ENCODE measurements around the gene GPATCH1.
A peak's percentile ranks its signal among the peaks of the same experiment; 100 is the strongest.

GPATCH1 gene

DNA sequence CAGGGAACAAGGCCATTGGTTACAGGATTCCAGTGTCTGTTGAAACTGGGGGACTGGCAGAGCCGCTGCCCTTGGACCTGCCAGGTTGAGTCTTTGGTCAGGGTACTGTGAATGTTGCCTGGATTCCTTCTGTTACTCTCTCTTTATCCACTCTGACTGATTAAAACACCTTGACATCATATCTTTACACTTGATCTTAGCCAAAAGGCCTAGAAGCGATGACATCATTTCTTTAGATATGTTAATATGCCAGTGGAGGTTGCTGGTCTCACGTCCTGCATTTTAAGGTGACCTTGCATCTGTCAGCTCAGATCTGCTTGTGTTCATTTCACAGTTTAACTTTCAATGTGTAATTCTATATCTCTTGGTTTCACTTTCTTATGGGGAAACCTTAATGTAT is 9.2 kb downstream of the GPATCH1 start:
- Mint-ChIP-seq H3K4me3 (no peak overlapping the region), H3K9me3 (no peaks in the 10 kb centered on the region), H3K27me3 (ENCODE audit: low read depth) (no peaks in the 10 kb centered on the region), H3K27ac (no peak overlapping the region), H3K4me1 (no peaks in the 10 kb centered on the region), H3K36me3 (ENCODE audit: low read depth) (peaks cover 42% of the 10 kb centered on the region)
- TF ChIP-seq, protein P1, sequence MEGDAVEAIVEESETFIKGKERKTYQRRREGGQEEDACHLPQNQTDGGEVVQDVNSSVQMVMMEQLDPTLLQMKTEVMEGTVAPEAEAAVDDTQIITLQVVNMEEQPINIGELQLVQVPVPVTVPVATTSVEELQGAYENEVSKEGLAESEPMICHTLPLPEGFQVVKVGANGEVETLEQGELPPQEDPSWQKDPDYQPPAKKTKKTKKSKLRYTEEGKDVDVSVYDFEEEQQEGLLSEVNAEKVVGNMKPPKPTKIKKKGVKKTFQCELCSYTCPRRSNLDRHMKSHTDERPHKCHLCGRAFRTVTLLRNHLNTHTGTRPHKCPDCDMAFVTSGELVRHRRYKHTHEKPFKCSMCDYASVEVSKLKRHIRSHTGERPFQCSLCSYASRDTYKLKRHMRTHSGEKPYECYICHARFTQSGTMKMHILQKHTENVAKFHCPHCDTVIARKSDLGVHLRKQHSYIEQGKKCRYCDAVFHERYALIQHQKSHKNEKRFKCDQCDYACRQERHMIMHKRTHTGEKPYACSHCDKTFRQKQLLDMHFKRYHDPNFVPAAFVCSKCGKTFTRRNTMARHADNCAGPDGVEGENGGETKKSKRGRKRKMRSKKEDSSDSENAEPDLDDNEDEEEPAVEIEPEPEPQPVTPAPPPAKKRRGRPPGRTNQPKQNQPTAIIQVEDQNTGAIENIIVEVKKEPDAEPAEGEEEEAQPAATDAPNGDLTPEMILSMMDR (IDR thresholded peaks at IDR 0.05; ENCODE audit: unreplicated experiment in 3 of 3) = no peak

GRCh38 chr19:33093420-33094210 is 12.6 kb downstream of the GPATCH1 start:
- no peak overlapping the region for H3K4me3 Mint-ChIP-seq
- H3K9me3 Mint-ChIP-seq = no peaks in the 10 kb centered on the region
- TF ChIP-seq, protein P1 (IDR thresholded peaks at IDR 0.05; ENCODE audit: unreplicated experiment in 3 of 3) = no peak
- no peaks in the 10 kb centered on the region for H3K27me3 Mint-ChIP-seq (ENCODE audit: low read depth)
- H3K36me3 Mint-ChIP-seq (ENCODE audit: low read depth) = peaks cover 62% of the 10 kb centered on the region
- H3K27ac Mint-ChIP-seq = peak overlapping the region; percentile 80 to 97 (median 90)
- H3K4me1 Mint-ChIP-seq = no peaks in the 10 kb centered on the region

GRCh38 chr19:33094436-33095067 is 13.6 kb downstream of the GPATCH1 start:
- no peaks in the 10 kb centered on the region for H3K4me1 Mint-ChIP-seq
- H3K27ac Mint-ChIP-seq = peak overlapping the region; percentile 80 to 97 (median 90)
- H3K4me3 Mint-ChIP-seq = no peak overlapping the region
- H3K36me3 Mint-ChIP-seq (ENCODE audit: low read depth) = peaks cover 61% of the 10 kb centered on the region
- no peaks in the 10 kb centered on the region for H3K9me3 Mint-ChIP-seq
- TF ChIP-seq, protein P1 (IDR thresholded peaks at IDR 0.05; ENCODE audit: unreplicated experiment in 3 of 3) = no peak
- no peaks in the 10 kb centered on the region for H3K27me3 Mint-ChIP-seq (ENCODE audit: low read depth)

DNA sequence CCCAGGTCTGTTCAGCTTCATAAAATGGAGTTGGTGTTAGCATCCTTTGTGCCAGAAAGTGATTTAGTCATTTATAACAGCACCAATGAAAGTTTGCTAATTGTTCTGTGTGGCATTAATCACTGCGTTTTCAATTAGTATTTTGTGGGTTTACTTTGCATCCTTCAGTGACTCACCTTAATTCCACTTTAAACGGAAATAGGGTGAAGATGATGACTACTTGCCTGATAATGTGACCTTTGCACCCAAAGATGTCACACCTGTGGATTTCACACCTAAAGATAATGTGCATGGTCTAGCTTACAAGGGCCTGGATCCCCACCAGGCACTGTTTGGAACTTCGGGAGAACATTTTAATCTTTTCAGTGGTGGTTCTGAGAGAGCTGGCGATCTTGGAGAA is 15.0 kb downstream of the GPATCH1 start:
- TF ChIP-seq, protein P1 (IDR thresholded peaks at IDR 0.05; ENCODE audit: unreplicated experiment in 3 of 3) = no peak
- no peaks in the 10 kb centered on the region for H3K4me1 Mint-ChIP-seq
- H3K9me3 Mint-ChIP-seq = no peaks in the 10 kb centered on the region
- no peak overlapping the region for H3K27ac Mint-ChIP-seq
- peaks cover 59% of the 10 kb centered on the region for H3K36me3 Mint-ChIP-seq (ENCODE audit: low read depth)
- H3K27me3 Mint-ChIP-seq (ENCODE audit: low read depth) = no peaks in the 10 kb centered on the region
- no peak overlapping the region for H3K4me3 Mint-ChIP-seq

DNA sequence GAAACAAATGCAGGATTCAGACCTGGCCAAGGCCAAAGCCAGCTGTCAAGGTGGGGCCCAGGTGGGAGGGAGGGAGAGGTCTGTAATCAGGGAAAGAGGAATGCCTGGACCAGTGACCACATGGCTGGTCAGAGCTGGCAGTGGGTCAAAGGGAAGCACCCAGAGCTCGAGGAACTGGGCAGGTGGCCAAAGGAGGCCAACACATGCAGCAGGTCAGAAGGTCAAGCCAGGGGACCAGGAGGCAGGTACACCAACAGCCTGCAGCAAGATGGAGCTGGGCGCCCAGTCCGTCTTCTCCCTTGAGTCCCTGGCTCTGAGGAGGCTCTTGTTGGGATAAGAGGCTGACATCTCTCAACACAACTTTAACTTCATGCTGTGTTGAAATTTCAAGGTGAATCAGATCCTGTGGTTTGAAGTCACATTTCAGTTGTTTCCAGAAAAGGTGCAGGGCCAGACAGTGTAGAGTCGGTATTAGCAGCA is 17.1 kb downstream of the GPATCH1 start:
- Mint-ChIP-seq H3K27ac (no peak overlapping the region), H3K4me1 (no peaks in the 10 kb centered on the region), H3K27me3 (ENCODE audit: low read depth) (no peaks in the 10 kb centered on the region)

More for the DNA sequence above, 17.1 kb downstream of the GPATCH1 start:
- Mint-ChIP-seq H3K4me3 (no peak overlapping the region), H3K36me3 (ENCODE audit: low read depth) (peaks cover 67% of the 10 kb centered on the region), H3K9me3 (no peaks in the 10 kb centered on the region)
- TF ChIP-seq, protein P1 (IDR thresholded peaks at IDR 0.05; ENCODE audit: unreplicated experiment in 3 of 3) = no peak
